ENCODE data around the gene ANXA2R. TPM values are rescaled to one million over a fixed set of nuclear protein-coding genes. Genes with fewer than 3 reads are reported as not detected.

Gene ANXA2R
- total and polyA plus RNA-seq, 9 of the 15 experiments (the other 6 are each of a cell fraction or from before 2014, with no cell fraction given), result 2.1 to 4.8 (median 3.4) TPM

DNA sequence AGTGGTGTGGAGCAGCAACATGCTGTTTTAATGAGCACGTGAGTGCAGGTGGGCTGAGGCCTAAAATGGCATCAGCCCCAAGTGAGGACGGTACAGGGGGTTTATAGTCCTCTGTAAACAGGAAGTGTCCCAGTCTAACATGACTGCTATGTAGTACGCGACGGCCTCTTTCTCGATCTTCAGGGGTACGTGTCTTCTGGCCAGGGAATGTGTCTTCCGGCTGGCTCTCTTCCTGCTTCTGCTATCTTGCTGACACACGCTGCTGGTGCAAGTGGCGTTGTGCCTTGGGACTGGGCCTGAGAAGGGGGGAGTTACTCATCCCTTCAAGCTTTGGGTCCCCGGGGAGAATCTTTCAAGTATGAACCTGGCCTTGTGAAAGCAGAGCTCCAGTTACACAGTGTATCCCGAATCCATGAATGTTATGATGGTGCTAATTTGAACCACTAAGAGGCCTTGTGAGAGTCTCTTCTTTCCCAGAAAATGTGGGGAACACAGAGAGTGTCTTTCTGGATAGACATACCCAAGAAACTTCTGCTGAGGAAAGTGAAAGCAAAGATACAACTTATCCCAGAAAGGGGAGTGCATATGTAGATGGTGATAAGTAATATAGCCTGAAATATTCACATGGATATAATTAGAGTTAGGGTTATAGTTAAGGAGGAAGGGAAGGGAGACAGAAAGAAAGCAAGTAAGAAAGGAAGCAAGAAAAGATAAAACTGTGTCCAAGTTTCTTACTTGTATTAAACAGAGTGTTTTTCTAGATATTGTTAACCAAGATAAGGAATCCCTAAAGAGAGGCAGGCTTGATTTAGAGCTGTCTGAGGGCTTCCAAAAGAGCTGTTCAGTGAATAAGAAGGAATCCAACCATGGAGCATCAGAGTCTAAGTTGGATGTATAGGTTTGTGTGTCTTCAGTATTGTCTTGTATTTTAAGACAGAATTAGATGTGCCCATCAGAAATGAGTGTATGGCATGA lies 35.5 kb upstream of the ANXA2R start (continued):
- TF ChIP-seq, protein P1, sequence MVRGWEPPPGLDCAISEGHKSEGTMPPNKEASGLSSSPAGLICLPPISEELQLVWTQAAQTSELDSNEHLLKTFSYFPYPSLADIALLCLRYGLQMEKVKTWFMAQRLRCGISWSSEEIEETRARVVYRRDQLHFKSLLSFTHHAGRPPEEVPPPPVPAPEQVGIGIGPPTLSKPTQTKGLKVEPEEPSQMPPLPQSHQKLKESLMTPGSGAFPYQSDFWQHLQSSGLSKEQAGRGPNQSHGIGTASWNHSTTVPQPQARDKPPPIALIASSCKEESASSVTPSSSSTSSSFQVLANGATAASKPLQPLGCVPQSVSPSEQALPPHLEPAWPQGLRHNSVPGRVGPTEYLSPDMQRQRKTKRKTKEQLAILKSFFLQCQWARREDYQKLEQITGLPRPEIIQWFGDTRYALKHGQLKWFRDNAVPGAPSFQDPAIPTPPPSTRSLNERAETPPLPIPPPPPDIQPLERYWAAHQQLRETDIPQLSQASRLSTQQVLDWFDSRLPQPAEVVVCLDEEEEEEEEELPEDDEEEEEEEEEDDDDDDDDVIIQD (CRISPR knock-in tag; IDR thresholded peaks at IDR 0.05), result no peak
- TF ChIP-seq, protein P2, sequence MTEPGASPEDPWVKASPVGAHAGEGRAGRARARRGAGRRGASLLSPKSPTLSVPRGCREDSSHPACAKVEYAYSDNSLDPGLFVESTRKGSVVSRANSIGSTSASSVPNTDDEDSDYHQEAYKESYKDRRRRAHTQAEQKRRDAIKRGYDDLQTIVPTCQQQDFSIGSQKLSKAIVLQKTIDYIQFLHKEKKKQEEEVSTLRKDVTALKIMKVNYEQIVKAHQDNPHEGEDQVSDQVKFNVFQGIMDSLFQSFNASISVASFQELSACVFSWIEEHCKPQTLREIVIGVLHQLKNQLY (CRISPR knock-in tag; conservative IDR thresholded peaks at IDR 0.05), result 0 out of 4 replicates have a peak, but pooled peaks of 1 of the 2 experiments have one; percentile 27
- TF ChIP-seq ZNF134 (CRISPR knock-in tag; conservative IDR thresholded peaks at IDR 0.05) (0 out of 2 replicates have a peak, but pooled peaks have one; percentile 12), ZNF584 (CRISPR knock-in tag; IDR thresholded peaks at IDR 0.05; ENCODE audit: low read depth) (peak; percentile 78), MED1 (CRISPR knock-in tag; IDR thresholded peaks at IDR 0.05; ENCODE audit: borderline replicate concordance) (no peak), RUNX1 (IDR thresholded peaks at IDR 0.05; ENCODE audit: low read depth) (no peak), ZC3H4 (CRISPR knock-in tag; IDR thresholded peaks at IDR 0.05; ENCODE audit: borderline replicate concordance) (no peak), EP400 (IDR thresholded peaks at IDR 0.05) (peak; percentile 93), SNIP1 (IDR thresholded peaks at IDR 0.05; ENCODE audit: low read depth) (no peak; the same call in 1 of the 2 replicates), ETV6 (IDR thresholded peaks at IDR 0.05; ENCODE audit: borderline replicate concordance in 1 of 2, low read depth in 2 of 2, low read length in 1 of 2) (no peak; a peak in 1 of 4 replicates), ETV6 (CRISPR knock-in tag; IDR thresholded peaks at IDR 0.05; ENCODE audit: borderline replicate concordance) (no peak), TOE1 (IDR thresholded peaks at IDR 0.05; ENCODE audit: borderline replicate concordance) (peak; percentile 52), TOE1 (CRISPR knock-in tag; IDR thresholded peaks at IDR 0.05; ENCODE audit: borderline replicate concordance, low read depth) (no peak)
- TF ChIP-seq, protein P3, sequence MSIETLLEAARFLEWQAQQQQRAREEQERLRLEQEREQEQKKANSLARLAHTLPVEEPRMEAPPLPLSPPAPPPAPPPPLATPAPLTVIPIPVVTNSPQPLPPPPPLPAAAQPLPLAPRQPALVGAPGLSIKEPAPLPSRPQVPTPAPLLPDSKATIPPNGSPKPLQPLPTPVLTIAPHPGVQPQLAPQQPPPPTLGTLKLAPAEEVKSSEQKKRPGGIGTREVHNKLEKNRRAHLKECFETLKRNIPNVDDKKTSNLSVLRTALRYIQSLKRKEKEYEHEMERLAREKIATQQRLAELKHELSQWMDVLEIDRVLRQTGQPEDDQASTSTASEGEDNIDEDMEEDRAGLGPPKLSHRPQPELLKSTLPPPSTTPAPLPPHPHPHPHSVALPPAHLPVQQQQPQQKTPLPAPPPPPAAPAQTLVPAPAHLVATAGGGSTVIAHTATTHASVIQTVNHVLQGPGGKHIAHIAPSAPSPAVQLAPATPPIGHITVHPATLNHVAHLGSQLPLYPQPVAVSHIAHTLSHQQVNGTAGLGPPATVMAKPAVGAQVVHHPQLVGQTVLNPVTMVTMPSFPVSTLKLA (conservative IDR thresholded peaks at IDR 0.05), result peak; percentile 72 to 83
- TF ChIP-seq, protein P4, sequence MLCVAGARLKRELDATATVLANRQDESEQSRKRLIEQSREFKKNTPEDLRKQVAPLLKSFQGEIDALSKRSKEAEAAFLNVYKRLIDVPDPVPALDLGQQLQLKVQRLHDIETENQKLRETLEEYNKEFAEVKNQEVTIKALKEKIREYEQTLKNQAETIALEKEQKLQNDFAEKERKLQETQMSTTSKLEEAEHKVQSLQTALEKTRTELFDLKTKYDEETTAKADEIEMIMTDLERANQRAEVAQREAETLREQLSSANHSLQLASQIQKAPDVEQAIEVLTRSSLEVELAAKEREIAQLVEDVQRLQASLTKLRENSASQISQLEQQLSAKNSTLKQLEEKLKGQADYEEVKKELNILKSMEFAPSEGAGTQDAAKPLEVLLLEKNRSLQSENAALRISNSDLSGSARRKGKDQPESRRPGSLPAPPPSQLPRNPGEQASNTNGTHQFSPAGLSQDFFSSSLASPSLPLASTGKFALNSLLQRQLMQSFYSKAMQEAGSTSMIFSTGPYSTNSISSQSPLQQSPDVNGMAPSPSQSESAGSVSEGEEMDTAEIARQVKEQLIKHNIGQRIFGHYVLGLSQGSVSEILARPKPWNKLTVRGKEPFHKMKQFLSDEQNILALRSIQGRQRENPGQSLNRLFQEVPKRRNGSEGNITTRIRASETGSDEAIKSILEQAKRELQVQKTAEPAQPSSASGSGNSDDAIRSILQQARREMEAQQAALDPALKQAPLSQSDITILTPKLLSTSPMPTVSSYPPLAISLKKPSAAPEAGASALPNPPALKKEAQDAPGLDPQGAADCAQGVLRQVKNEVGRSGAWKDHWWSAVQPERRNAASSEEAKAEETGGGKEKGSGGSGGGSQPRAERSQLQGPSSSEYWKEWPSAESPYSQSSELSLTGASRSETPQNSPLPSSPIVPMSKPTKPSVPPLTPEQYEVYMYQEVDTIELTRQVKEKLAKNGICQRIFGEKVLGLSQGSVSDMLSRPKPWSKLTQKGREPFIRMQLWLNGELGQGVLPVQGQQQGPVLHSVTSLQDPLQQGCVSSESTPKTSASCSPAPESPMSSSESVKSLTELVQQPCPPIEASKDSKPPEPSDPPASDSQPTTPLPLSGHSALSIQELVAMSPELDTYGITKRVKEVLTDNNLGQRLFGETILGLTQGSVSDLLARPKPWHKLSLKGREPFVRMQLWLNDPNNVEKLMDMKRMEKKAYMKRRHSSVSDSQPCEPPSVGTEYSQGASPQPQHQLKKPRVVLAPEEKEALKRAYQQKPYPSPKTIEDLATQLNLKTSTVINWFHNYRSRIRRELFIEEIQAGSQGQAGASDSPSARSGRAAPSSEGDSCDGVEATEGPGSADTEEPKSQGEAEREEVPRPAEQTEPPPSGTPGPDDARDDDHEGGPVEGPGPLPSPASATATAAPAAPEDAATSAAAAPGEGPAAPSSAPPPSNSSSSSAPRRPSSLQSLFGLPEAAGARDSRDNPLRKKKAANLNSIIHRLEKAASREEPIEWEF (CRISPR knock-in tag; IDR thresholded peaks at IDR 0.05), result no peak

Measured in K562 (cell line).